Prostate gland (tissue), 2 donors: Measurements from ENCODE around the gene GGPS1. TPM values are rescaled to one million over a fixed set of nuclear protein-coding genes. Genes with fewer than 3 reads are reported as not detected.

Source experiments
- DNase-seq: peaks from one replicate; pipeline ENCODE4 v3.0.0-alpha.2; 2019; ENCODE audit warnings: low spot score
- H3K27ac ChIP-seq, 2 donors: fragments of 200-600 bp; sonication (generic); 2 replicates each; pipeline ENCODE4 v1.5.1; 2017 to 2019
- H3K27me3 ChIP-seq: fragments of 200-600 bp; sonication (generic); replicated peaks from 2 replicates; pipeline ENCODE4 v1.5.1; 2019; ENCODE audit not compliant: insufficient read depth
- H3K36me3 ChIP-seq, 2 donors: fragments of 200-600 bp; sonication (generic); 1 replicate in 1 of 2; 2 replicates in 1 of 2; pipeline versions ENCODE4 v1.5.1 to v1.8.1; 2017 to 2019
- H3K4me1 ChIP-seq: fragments of 200-600 bp; sonication (generic); replicated peaks from 2 replicates; pipeline ENCODE4 v1.5.1; 2019
- H3K4me3 ChIP-seq, 2 donors: fragments of 200-600 bp; sonication (generic); 2 replicates each; pipeline ENCODE4 v1.5.1; 2017 to 2019
- H3K9me3 ChIP-seq: fragments of 200-600 bp; sonication (generic); 2 replicates; pipeline ENCODE4 v1.5.1; 2017
- POLR2A ChIP-seq: fragments of 450-650 bp; IDR thresholded peaks from one replicate; pipeline ENCODE4 v1.6.1; 2016; ENCODE audit warnings: antibody characterized with exemption, mild to moderate bottlenecking
- POLR2AphosphoS5 ChIP-seq: sonication (generic); formaldehyde crosslinking; IDR thresholded peaks from one replicate; pipeline ENCODE4 v1.6.1; 2017; ENCODE audit warnings: antibody characterized with exemption
- WGBS: methylation state at CpG from one replicate; pipeline ENCODE4 v1.1.5; 2018; 5-methylcytosine and 5-hydroxymethylcytosine counted together
- intact Hi-C: fragments of 100-400 bp; cut with DNase I; formaldehyde crosslinking; loops from one replicate; pipeline ENCODE4 v1.14.2; 2022
- total RNA-seq, 2 donors: library from RNA; depleted of rRNA; stranded (reverse); fragments of >200 nt; gene quantifications; one replicate each; pipeline ENCODE4 v1.1.0, GENCODE V29; 2016
- TF ChIP-seq, protein P1 (sequence below), 4 experiments: fragments of 200-600 bp in 2 of 4; fragments of 450-650 bp in 2 of 4; sonication (generic) in 2 of 4; IDR thresholded peaks; 1 replicate in 3 of 4; 2 replicates in 1 of 4; pipeline ENCODE4 v1.5.1; 2016 to 2019; ENCODE audit warnings: antibody characterized with exemption in 4 of 4, mild to moderate bottlenecking in 2 of 4, moderate library complexity in 2 of 4

Gene GGPS1
- total RNA-seq, 2 donors from 2014 or later: 42.1 to 42.9 TPM

DNA sequence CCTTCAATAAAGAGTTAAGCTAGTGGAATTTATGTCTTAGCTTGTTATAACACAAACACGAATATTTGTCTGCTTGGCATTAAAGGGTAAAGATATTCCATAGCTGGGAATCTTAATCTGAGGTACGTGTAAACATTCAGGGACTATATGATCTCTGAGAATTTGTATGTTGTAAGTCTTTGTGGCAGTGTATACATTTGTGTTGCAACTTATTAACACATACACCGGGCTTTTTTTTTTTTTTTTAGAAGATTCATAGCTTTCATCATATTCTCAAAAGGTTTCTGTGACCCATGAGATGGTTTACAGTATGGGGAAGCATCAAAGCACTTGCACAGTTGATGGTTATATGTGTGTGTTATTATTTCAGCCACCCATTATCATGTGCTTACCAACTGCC is 3.0 kb downstream of the GGPS1 start:
- Histone ChIP-seq H3K9me3 (no peaks in the 10 kb centered on the region), H3K4me3 (no peak overlapping the region), H3K36me3 (no peaks in the 10 kb centered on the region), H3K4me1 (peaks cover 3% of the 10 kb centered on the region), H3K27me3 (no peaks in the 10 kb centered on the region), H3K27ac (no peak overlapping the region)
- 26% methylated on average over 3 of the region's 3 CpGs for WGBS
- DNase-seq: no peak
- intact Hi-C loops: no loop called here
- TF ChIP-seq POLR2A: no peak
- TF ChIP-seq, protein P1, sequence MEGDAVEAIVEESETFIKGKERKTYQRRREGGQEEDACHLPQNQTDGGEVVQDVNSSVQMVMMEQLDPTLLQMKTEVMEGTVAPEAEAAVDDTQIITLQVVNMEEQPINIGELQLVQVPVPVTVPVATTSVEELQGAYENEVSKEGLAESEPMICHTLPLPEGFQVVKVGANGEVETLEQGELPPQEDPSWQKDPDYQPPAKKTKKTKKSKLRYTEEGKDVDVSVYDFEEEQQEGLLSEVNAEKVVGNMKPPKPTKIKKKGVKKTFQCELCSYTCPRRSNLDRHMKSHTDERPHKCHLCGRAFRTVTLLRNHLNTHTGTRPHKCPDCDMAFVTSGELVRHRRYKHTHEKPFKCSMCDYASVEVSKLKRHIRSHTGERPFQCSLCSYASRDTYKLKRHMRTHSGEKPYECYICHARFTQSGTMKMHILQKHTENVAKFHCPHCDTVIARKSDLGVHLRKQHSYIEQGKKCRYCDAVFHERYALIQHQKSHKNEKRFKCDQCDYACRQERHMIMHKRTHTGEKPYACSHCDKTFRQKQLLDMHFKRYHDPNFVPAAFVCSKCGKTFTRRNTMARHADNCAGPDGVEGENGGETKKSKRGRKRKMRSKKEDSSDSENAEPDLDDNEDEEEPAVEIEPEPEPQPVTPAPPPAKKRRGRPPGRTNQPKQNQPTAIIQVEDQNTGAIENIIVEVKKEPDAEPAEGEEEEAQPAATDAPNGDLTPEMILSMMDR (IDR thresholded peaks at IDR 0.05): no peak

DNA sequence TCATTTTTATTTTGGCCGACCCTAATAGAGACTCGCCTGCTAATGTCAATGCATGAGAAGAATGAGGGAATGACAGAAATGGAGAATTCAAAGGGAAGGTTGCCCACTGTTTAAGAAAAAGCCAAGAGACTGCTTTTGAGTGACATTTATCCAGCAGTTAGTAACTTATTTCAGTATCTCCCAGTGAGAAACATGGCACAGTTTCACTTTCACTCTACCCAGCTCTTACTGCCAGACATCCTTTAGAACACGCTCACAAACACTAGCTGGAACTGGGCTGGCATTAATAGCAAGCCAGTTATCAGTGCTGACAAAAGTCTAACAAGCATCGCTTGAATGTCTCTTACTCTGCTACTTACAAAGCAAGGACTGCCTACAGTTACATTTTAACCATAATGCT is 8.5 kb downstream of the GGPS1 start:
- no peak for DNase-seq
- no peak overlapping the region for H3K4me3 ChIP-seq
- intact Hi-C loops: no loop called here
- H3K27me3 ChIP-seq: no peaks in the 10 kb centered on the region
- H3K27ac ChIP-seq: no peak overlapping the region
- H3K4me1 ChIP-seq: peaks cover 3% of the 10 kb centered on the region
- 84% methylated on average over 4 of the region's 4 CpGs for WGBS
- no peak for TF ChIP-seq POLR2AphosphoS5
- TF ChIP-seq, protein P1 (IDR thresholded peaks at IDR 0.05): no peak
- no peak for TF ChIP-seq POLR2A
- H3K36me3 ChIP-seq: no peaks in the 10 kb centered on the region
- H3K9me3 ChIP-seq: no peaks in the 10 kb centered on the region

DNA sequence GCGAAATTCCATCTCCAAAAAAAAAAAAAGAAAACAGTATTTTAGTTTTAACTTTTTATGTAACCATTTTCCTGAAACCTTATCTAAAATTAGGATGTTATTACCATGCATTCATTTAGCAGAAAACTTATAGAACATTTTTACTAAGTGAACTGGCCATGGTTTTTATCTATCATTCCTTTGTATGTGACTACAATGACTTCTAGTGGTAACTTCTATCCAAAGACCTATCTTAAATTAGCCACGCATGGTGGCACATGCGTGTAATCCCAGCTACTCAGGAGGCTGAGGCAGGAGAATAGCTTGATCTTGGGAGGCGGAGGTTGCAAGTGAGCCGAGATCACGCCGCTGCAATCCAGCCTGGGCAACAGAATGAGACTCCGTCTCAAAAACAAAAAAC is 11.4 kb downstream of the GGPS1 start:
- no peaks in the 10 kb centered on the region for H3K27me3 ChIP-seq
- no peak overlapping the region for H3K4me3 ChIP-seq
- DNase-seq: no peak
- intact Hi-C loops: no loop called here
- no peak for TF ChIP-seq POLR2AphosphoS5
- TF ChIP-seq, protein P1 (IDR thresholded peaks at IDR 0.05): no peak
- TF ChIP-seq POLR2A: no peak
- H3K36me3 ChIP-seq: no peaks in the 10 kb centered on the region
- no peak overlapping the region for H3K27ac ChIP-seq
- 84% methylated on average over 8 of the region's 8 CpGs for WGBS
- H3K9me3 ChIP-seq: no peaks in the 10 kb centered on the region
- no peaks in the 10 kb centered on the region for H3K4me1 ChIP-seq

DNA sequence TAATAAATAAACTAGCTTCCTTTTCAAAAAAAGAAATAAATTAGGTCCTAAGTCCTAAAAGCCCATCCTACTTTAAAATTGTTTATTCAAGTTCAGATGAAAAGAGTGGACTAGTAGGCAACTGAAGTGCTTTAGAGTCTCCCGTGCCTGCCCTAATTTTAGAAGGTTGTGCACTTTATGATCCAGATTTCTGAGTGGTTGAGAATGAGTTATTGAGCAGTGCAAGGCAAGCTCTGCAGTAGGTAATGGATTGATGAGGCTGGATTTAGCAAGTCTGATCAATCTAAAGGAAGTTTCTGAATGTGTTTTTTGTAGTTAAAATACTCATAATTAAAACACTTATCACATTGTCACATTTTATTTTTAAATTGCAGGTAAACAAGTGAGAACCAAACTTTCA is 13.0 kb downstream of the GGPS1 start:
- H3K27ac ChIP-seq: no peak overlapping the region
- H3K4me1 ChIP-seq: no peaks in the 10 kb centered on the region
- H3K9me3 ChIP-seq: no peaks in the 10 kb centered on the region
- H3K4me3 ChIP-seq: no peak overlapping the region
- 64% methylated on average over 1 of the region's 1 CpG for WGBS
- TF ChIP-seq POLR2AphosphoS5 (no peak), POLR2A (no peak)
- TF ChIP-seq, protein P1 (IDR thresholded peaks at IDR 0.05): no peak
- intact Hi-C loops: no loop called here
- DNase-seq: no peak
- no peaks in the 10 kb centered on the region for H3K27me3 ChIP-seq
- no peaks in the 10 kb centered on the region for H3K36me3 ChIP-seq

DNA sequence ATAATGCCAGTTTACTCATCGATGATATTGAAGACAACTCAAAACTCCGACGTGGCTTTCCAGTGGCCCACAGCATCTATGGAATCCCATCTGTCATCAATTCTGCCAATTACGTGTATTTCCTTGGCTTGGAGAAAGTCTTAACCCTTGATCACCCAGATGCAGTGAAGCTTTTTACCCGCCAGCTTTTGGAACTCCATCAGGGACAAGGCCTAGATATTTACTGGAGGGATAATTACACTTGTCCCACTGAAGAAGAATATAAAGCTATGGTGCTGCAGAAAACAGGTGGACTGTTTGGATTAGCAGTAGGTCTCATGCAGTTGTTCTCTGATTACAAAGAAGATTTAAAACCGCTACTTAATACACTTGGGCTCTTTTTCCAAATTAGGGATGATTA is 13.7 kb downstream of the GGPS1 start:
- 66% methylated on average over 6 of the region's 6 CpGs for WGBS
- intact Hi-C loops: no loop called here
- no peaks in the 10 kb centered on the region for H3K27me3 ChIP-seq
- H3K4me1 ChIP-seq: no peaks in the 10 kb centered on the region
- H3K4me3 ChIP-seq: no peak overlapping the region
- DNase-seq: no peak
- no peaks in the 10 kb centered on the region for H3K9me3 ChIP-seq
- H3K36me3 ChIP-seq: no peaks in the 10 kb centered on the region
- no peak overlapping the region for H3K27ac ChIP-seq
- no peak for TF ChIP-seq POLR2A
- TF ChIP-seq, protein P1 (IDR thresholded peaks at IDR 0.05): no peak
- TF ChIP-seq POLR2AphosphoS5: no peak
